PC-3 (cell line): Measurements from ENCODE around the gene ARMC12. TPM values are rescaled to one million over a fixed set of nuclear protein-coding genes. Genes with fewer than 3 reads are reported as not detected.
A peak's percentile ranks its signal among the peaks of the same experiment; 100 is the strongest.

Source experiments
- ATAC-seq: fragments of 200-7000 bp; cut with Tn5 transposase; 2 replicates; pipeline ENCODE4 v1.9.1; 2020; ENCODE audit warnings: mild to moderate bottlenecking, moderate library complexity
- BruUV-seq: library from RNA; stranded (reverse); fragments of 400-500 nt; replicated peaks from 2 replicates; lab custom pipeline; 2021; lab: Mats Ljungman, UMichigan
- CTCF ChIA-PET: fragments of 300-600 bp; sonication (Branson Sonifier 250); formaldehyde crosslinking; loops from one replicate; lab custom pipeline; 2022; ENCODE audit warnings: antibody characterized with exemption; lab: Charles Lee
- POLR2A ChIA-PET: fragments of 300-600 bp; sonication (Branson Sonifier 250); formaldehyde crosslinking; loops from one replicate; lab custom pipeline; 2022; ENCODE audit warnings: antibody characterized with exemption; ENCODE audit not compliant: unreplicated experiment; lab: Charles Lee
- DNase-seq: peaks from one replicate; pipeline ENCODE4 v3.0.0-alpha.2; 2015
- H2AFZ ChIP-seq: fragments of 300-600 bp; sonication (generic); 2 replicates; pipeline ENCODE4 v1.6.0; 2016; ENCODE audit warnings: antibody characterized with exemption, low read length
- H3F3A ChIP-seq: fragments of 300-600 bp; sonication (generic); one replicate; pipeline ENCODE4 v1.6.0; 2017; ENCODE audit warnings: antibody characterized with exemption, low read length, control low read depth, mild to moderate bottlenecking; ENCODE audit not compliant: unreplicated experiment
- H3K27ac ChIP-seq: fragments of 300-600 bp; sonication (generic); 2 replicates; pipeline ENCODE4 v1.5.1; 2016; ENCODE audit warnings: mild to moderate bottlenecking, low read length
- H3K27me3 ChIP-seq: fragments of 300-600 bp; sonication (generic); 2 replicates; pipeline ENCODE4 v1.6.1; 2016; ENCODE audit warnings: low read length, mixed read lengths
- H3K36me3 ChIP-seq: fragments of 300-600 bp; sonication (generic); 2 replicates; pipeline ENCODE4 v1.6.1; 2016; ENCODE audit warnings: low read depth, mixed run types, low read length, mixed read lengths
- H3K4me1 ChIP-seq: fragments of 300-600 bp; sonication (generic); 2 replicates; pipeline ENCODE4 v1.5.1; 2016; ENCODE audit warnings: low read length; ENCODE audit not compliant: insufficient read depth
- H3K4me2 ChIP-seq: fragments of 300-600 bp; sonication (generic); 2 replicates; pipeline ENCODE4 v1.6.0; 2016; ENCODE audit warnings: low read length
- H3K4me3 ChIP-seq: fragments of 300-600 bp; sonication (generic); 2 replicates; pipeline ENCODE4 v1.5.1; 2016; ENCODE audit warnings: mild to moderate bottlenecking, low read length, mixed read lengths
- H3K79me2 ChIP-seq: fragments of 300-600 bp; sonication (generic); 2 replicates; pipeline ENCODE4 v1.6.1; 2017; ENCODE audit warnings: low read length, mixed read lengths
- H3K9ac ChIP-seq: fragments of 300-600 bp; sonication (generic); 2 replicates; pipeline ENCODE4 v1.6.0; 2016; ENCODE audit warnings: mild to moderate bottlenecking, low read length
- H3K9me2 ChIP-seq: fragments of 300-600 bp; sonication (generic); replicated peaks from 2 replicates; pipeline ENCODE4 v1.6.1; 2016; ENCODE audit warnings: mixed run types, low read length, mixed read lengths
- H3K9me3 ChIP-seq: fragments of 300-600 bp; sonication (generic); 2 replicates; pipeline ENCODE4 v1.6.1; 2016; ENCODE audit warnings: low read length, mixed read lengths
- H4K20me1 ChIP-seq: fragments of 300-600 bp; sonication (generic); 2 replicates; pipeline ENCODE4 v1.6.1; 2016; ENCODE audit warnings: low read length, mixed read lengths
- EZH2 ChIP-seq: fragments of 300-600 bp; sonication (generic); IDR thresholded peaks from one replicate; pipeline ENCODE4 v1.6.1; 2017; ENCODE audit warnings: antibody characterized with exemption, mild to moderate bottlenecking, low read length; ENCODE audit not compliant: unreplicated experiment
- EZH2phosphoT487 ChIP-seq: fragments of 300-600 bp; sonication (generic); IDR thresholded peaks from 2 replicates; pipeline ENCODE4 v1.6.1; 2018; ENCODE audit warnings: mild to moderate bottlenecking, antibody characterized with exemption, low read length, borderline replicate concordance
- intact Hi-C: fragments of 100-400 bp; cut with micrococcal nuclease; formaldehyde crosslinking; loops from 2 replicates; pipeline ENCODE4 v1.9.0; 2023
- total RNA-seq: library from RNA; depleted of rRNA; stranded (reverse); fragments of >200 nt; gene quantifications from 2 replicates; pipeline ENCODE4 v1.2.3, GENCODE V29; 2014
- TF ChIP-seq, protein P1 (sequence below): fragments of 300-600 bp; sonication (generic); conservative IDR thresholded peaks from 2 replicates; pipeline ENCODE4 v1.5.1; 2017; ENCODE audit warnings: antibody characterized with exemption, low read depth, mild to moderate bottlenecking, low read length

Gene ARMC12
- total RNA-seq, 1 experiment from 2014 or later: not detected

DNA sequence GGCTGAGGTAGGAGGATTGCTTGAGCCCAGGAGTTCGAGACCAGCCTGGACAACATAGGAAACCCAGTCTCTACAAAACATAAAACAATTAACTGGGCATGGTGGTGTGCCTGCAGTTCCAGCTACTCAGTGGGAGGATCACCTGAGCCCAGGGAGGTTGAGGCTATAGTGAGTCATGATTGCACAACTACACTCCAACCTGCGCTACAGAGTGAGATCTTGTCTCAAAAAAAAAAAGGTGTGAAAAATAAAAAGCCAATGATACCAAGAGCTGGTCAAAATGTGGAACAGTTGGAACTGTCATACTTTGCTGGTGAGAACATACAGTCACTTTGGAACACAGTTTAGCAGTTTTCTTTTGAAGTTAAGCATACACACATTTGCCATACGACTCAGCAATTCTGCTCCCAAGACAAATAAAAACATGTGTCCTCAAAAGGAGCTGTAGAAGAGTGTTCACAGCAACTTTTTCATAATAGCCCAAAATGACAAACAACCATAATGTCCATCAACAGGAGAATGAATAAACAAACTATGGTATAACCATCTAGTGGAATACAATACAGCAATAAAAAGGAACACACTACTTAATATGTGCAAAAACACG is 26.5 kb upstream of the ARMC12 start:
- ChIA-PET CTCF (no interaction called here), POLR2A (interaction anchor here (0.6 kb wide), 1 partner anchor 119 kb away, joined by 6 read pairs; no protein-coding TSS in a partner anchor)
- Histone ChIP-seq H3K36me3 (no peaks in the 10 kb centered on the region), H3K79me2 (no peaks in the 10 kb centered on the region), H3K27ac (no peak overlapping the region), H3K4me2 (no peak overlapping the region), H2AFZ (no peak overlapping the region), H3F3A (no peaks in the 10 kb centered on the region), H3K9me2 (no peaks in the 10 kb centered on the region), H3K9ac (no peak overlapping the region), H3K27me3 (no peaks in the 10 kb centered on the region), H4K20me1 (no peaks in the 10 kb centered on the region), H3K4me1 (no peaks in the 10 kb centered on the region), H3K9me3 (no peaks in the 10 kb centered on the region), H3K4me3 (no peak overlapping the region)
- BruUV-seq: no TSS peak
- intact Hi-C loops: no loop called here
- DNase-seq (peak; percentile 62), ATAC-seq (no peak)
- TF ChIP-seq EZH2 (no peak), EZH2phosphoT487 (no peak)
- TF ChIP-seq, protein P1, sequence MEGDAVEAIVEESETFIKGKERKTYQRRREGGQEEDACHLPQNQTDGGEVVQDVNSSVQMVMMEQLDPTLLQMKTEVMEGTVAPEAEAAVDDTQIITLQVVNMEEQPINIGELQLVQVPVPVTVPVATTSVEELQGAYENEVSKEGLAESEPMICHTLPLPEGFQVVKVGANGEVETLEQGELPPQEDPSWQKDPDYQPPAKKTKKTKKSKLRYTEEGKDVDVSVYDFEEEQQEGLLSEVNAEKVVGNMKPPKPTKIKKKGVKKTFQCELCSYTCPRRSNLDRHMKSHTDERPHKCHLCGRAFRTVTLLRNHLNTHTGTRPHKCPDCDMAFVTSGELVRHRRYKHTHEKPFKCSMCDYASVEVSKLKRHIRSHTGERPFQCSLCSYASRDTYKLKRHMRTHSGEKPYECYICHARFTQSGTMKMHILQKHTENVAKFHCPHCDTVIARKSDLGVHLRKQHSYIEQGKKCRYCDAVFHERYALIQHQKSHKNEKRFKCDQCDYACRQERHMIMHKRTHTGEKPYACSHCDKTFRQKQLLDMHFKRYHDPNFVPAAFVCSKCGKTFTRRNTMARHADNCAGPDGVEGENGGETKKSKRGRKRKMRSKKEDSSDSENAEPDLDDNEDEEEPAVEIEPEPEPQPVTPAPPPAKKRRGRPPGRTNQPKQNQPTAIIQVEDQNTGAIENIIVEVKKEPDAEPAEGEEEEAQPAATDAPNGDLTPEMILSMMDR: no peak

DNA sequence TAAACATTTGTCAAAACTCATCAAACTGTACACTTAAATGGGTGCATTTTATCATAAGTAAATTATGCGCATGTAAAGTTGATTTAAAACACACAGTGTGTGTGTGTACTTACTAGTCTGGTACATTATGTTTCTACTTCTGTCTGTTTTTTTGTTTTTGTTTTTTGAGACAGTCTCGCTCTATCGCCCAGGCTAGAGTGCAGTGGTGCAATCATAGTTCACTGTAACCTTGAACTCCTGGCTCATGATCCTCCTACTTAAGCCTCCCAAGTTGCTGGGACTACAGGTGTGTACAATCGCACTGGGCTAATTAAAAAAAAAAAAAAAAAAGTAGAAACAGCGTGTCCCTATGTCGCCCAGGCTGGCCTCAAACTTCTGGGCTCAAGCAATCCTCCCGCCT is 25.1 kb upstream of the ARMC12 start:
- TF ChIP-seq, protein P1: no peak
- TF ChIP-seq EZH2phosphoT487: no peak
- no peak for TF ChIP-seq EZH2
- Histone ChIP-seq H2AFZ (no peak overlapping the region), H4K20me1 (no peaks in the 10 kb centered on the region), H3K79me2 (no peaks in the 10 kb centered on the region), H3K9ac (no peak overlapping the region), H3K27me3 (no peaks in the 10 kb centered on the region), H3K9me2 (no peaks in the 10 kb centered on the region), H3K36me3 (no peaks in the 10 kb centered on the region), H3K9me3 (no peaks in the 10 kb centered on the region), H3K4me3 (no peak overlapping the region), H3K4me1 (no peaks in the 10 kb centered on the region), H3K4me2 (no peak overlapping the region), H3F3A (no peaks in the 10 kb centered on the region), H3K27ac (no peak overlapping the region)
- no TSS peak for BruUV-seq
- ATAC-seq (no peak), DNase-seq (no peak)
- ChIA-PET POLR2A (interaction anchor here (0.6 kb wide), 1 partner anchor 51 kb away, joined by 3 read pairs; no protein-coding TSS in a partner anchor), CTCF (no interaction called here)
- intact Hi-C loops: no loop called here

DNA sequence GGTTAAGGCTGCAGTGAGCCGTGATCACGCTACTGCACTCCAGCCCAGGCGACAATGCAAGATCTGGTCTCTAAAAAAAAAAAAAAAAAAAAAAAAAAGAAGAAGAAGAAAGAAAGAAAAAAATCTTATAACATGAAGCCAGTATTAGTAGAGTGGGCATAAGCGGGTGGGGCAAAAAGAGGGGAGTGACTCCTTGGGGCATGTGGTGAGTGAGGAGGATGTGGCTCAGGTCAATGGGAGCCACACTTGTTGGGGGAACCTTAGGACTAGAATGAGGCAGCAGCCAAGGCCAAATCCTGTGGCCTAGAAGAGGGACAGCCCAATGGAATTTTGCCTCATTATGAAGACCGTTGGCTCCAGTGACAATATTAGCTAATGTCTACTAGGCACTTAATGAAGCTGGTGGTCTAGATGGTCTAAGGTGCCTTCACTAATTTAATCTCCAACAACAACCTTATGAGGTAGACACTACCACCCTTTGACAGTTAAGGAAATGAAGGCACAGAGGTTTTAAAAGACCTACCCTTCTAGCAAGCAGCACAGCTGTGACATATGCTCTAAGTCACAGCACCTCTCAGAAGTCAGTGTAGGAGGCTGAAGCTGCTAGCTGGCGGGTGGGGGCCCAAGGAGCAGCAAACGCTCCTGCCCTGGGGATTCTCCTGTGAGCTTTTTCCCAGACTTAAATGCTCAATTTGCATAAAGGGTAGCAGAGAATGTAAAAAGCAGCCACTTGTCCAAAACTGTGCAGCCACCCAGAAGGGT is 23.6 kb upstream of the ARMC12 start:
- Histone ChIP-seq H4K20me1 (no peaks in the 10 kb centered on the region), H3K9me2 (no peaks in the 10 kb centered on the region), H3K36me3 (no peaks in the 10 kb centered on the region), H3K4me2 (no peak overlapping the region), H3K27me3 (no peaks in the 10 kb centered on the region), H2AFZ (no peak overlapping the region), H3F3A (no peaks in the 10 kb centered on the region), H3K79me2 (no peaks in the 10 kb centered on the region), H3K9ac (no peak overlapping the region), H3K4me1 (no peaks in the 10 kb centered on the region), H3K9me3 (no peaks in the 10 kb centered on the region), H3K27ac (no peak overlapping the region), H3K4me3 (no peak overlapping the region)
- CTCF ChIA-PET: no interaction called here
- no TSS peak for BruUV-seq
- POLR2A ChIA-PET: no interaction called here
- TF ChIP-seq, protein P1: no peak
- TF ChIP-seq EZH2phosphoT487: no peak
- TF ChIP-seq EZH2: no peak
- DNase-seq (no peak), ATAC-seq (no peak)
- intact Hi-C loops: no loop called here
